H1 (cell line): ENCODE results near the gene ABI3BP. TPM values are rescaled to one million over a fixed set of nuclear protein-coding genes. Genes with fewer than 3 reads are reported as not detected.

ENCODE experiments used
- POLR2A ChIP-seq, 2 experiments: IDR thresholded peaks; 1 replicate in 1 of 2; 2 replicates in 1 of 2; pipeline ENCODE4 v1.6.1; 2011; ENCODE audit warnings: low read depth in 2 of 2, low read length in 2 of 2, mild to moderate bottlenecking in 2 of 2; ENCODE audit errors: control extremely low read depth in 1 of 2
- polyA plus RNA-seq, 7 experiments: library from polyadenylated mRNA; depleted of rRNA in 3 of 7; stranded (reverse) in 5 of 7; unstranded in 2 of 7; fragments of >200 nt in 5 of 7; fragments of 200-250 nt in 2 of 7; gene quantifications; 1 replicate in 5 of 7; 2 replicates in 1 of 7; 4 replicates in 1 of 7; pipeline versions ENCODE4 v1.2.1 to v1.2.3, GENCODE V29; 2011 to 2013; ENCODE audit warnings: missing spikeins in 2 of 7, mixed read lengths in 2 of 7
- total RNA-seq: library from RNA; stranded (reverse); fragmentation: NEBNext Ultra II Directional; extraction: Animal tissue kit (Norgen Biotek cat#: 25700); gene quantifications from 2 replicates; pipeline ENCODE4 v1.2.1, GENCODE V29; 2021
- TF ChIP-seq, protein P1 (sequence below): fragments of 300-600 bp; sonication (generic); IDR thresholded peaks from 2 replicates; pipeline ENCODE4 v1.7.1; 2012; ENCODE audit warnings: low read length, moderate library complexity, mild to moderate bottlenecking, inconsistent platforms; ENCODE audit not compliant: insufficient replicate concordance
- TF ChIP-seq, protein P2 (sequence below): IDR thresholded peaks from 2 replicates; pipeline ENCODE4 v1.6.1; 2011; ENCODE audit warnings: low read depth, mild to moderate bottlenecking, low read length; ENCODE audit not compliant: insufficient read depth

The ABI3BP gene
- total and polyA plus RNA-seq, 2 of the 8 experiments (the other 6 are each of a cell fraction or from before 2014, with no cell fraction given): 0.08 to 0.32 TPM

DNA sequence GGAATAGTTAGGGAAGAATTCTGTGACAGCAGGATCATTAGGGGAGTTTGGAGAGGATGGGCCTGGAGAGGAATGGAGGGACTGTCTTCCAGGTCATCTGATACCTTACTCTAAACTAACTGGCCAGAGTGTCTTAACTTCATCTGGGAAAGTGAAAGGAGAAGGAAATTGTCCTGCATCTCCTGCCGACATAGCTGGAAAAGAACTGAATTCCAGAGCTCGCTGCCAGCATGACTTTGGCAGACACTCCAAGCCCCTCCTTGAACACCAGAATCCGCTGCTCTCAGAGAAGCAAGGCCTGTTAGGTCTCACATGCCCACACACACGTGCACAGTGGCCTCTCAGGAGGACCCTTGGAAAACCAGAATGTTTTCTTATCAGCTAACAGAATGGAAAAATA lies 10.5 kb downstream of the ABI3BP start (continued):
- TF ChIP-seq, protein P1, sequence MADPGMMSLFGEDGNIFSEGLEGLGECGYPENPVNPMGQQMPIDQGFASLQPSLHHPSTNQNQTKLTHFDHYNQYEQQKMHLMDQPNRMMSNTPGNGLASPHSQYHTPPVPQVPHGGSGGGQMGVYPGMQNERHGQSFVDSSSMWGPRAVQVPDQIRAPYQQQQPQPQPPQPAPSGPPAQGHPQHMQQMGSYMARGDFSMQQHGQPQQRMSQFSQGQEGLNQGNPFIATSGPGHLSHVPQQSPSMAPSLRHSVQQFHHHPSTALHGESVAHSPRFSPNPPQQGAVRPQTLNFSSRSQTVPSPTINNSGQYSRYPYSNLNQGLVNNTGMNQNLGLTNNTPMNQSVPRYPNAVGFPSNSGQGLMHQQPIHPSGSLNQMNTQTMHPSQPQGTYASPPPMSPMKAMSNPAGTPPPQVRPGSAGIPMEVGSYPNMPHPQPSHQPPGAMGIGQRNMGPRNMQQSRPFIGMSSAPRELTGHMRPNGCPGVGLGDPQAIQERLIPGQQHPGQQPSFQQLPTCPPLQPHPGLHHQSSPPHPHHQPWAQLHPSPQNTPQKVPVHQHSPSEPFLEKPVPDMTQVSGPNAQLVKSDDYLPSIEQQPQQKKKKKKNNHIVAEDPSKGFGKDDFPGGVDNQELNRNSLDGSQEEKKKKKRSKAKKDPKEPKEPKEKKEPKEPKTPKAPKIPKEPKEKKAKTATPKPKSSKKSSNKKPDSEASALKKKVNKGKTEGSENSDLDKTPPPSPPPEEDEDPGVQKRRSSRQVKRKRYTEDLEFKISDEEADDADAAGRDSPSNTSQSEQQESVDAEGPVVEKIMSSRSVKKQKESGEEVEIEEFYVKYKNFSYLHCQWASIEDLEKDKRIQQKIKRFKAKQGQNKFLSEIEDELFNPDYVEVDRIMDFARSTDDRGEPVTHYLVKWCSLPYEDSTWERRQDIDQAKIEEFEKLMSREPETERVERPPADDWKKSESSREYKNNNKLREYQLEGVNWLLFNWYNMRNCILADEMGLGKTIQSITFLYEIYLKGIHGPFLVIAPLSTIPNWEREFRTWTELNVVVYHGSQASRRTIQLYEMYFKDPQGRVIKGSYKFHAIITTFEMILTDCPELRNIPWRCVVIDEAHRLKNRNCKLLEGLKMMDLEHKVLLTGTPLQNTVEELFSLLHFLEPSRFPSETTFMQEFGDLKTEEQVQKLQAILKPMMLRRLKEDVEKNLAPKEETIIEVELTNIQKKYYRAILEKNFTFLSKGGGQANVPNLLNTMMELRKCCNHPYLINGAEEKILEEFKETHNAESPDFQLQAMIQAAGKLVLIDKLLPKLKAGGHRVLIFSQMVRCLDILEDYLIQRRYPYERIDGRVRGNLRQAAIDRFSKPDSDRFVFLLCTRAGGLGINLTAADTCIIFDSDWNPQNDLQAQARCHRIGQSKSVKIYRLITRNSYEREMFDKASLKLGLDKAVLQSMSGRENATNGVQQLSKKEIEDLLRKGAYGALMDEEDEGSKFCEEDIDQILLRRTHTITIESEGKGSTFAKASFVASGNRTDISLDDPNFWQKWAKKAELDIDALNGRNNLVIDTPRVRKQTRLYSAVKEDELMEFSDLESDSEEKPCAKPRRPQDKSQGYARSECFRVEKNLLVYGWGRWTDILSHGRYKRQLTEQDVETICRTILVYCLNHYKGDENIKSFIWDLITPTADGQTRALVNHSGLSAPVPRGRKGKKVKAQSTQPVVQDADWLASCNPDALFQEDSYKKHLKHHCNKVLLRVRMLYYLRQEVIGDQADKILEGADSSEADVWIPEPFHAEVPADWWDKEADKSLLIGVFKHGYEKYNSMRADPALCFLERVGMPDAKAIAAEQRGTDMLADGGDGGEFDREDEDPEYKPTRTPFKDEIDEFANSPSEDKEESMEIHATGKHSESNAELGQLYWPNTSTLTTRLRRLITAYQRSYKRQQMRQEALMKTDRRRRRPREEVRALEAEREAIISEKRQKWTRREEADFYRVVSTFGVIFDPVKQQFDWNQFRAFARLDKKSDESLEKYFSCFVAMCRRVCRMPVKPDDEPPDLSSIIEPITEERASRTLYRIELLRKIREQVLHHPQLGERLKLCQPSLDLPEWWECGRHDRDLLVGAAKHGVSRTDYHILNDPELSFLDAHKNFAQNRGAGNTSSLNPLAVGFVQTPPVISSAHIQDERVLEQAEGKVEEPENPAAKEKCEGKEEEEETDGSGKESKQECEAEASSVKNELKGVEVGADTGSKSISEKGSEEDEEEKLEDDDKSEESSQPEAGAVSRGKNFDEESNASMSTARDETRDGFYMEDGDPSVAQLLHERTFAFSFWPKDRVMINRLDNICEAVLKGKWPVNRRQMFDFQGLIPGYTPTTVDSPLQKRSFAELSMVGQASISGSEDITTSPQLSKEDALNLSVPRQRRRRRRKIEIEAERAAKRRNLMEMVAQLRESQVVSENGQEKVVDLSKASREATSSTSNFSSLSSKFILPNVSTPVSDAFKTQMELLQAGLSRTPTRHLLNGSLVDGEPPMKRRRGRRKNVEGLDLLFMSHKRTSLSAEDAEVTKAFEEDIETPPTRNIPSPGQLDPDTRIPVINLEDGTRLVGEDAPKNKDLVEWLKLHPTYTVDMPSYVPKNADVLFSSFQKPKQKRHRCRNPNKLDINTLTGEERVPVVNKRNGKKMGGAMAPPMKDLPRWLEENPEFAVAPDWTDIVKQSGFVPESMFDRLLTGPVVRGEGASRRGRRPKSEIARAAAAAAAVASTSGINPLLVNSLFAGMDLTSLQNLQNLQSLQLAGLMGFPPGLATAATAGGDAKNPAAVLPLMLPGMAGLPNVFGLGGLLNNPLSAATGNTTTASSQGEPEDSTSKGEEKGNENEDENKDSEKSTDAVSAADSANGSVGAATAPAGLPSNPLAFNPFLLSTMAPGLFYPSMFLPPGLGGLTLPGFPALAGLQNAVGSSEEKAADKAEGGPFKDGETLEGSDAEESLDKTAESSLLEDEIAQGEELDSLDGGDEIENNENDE: no peak
- TF ChIP-seq, protein P2, sequence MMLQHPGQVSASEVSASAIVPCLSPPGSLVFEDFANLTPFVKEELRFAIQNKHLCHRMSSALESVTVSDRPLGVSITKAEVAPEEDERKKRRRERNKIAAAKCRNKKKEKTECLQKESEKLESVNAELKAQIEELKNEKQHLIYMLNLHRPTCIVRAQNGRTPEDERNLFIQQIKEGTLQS: no peak
- no peak for TF ChIP-seq POLR2A (IDR thresholded peaks at IDR 0.05; ENCODE audit: control extremely low read depth in 1 of 2, low read depth in 2 of 2, low read length in 2 of 2)
